Dedifferentiated amniotic fluid mesenchymal stem cell (primary cell): ENCODE measurements around the gene TAGAP.
A peak's percentile ranks its signal among the peaks of the same experiment; 100 is the strongest.
"Not testable (repeated sequence)": the region's sequence is repeated elsewhere in the genome, so short reads cannot be mapped to it uniquely, and the experiment has no call there.

Experiments
- DNase-seq: peaks from one replicate; pipeline ENCODE4 v3.0.0-alpha.2; 2016; ENCODE audit errors: extremely low spot score

TAGAP gene

GRCh38 chr6:159010037-159010612, 34.7 kb downstream of the TAGAP start:
- not testable (repeated sequence) for DNase-seq

- DNase-seq, result no peak
Measured at GRCh38 chr6:159008656-159009288, 36.0 kb downstream of the TAGAP start.

GRCh38 chr6:159007510-159007909, 37.3 kb downstream of the TAGAP start:
- no peak for DNase-seq

GRCh38 chr6:159005436-159005835, 39.4 kb downstream of the TAGAP start:
- no peak for DNase-seq

GRCh38 chr6:159004592-159004991, 40.2 kb downstream of the TAGAP start:
- no peak for DNase-seq

GRCh38 chr6:159002432-159003155, 42.2 kb downstream of the TAGAP start:
- no peak for DNase-seq

GRCh38 chr6:158999666-159000403, 45.0 kb downstream of the TAGAP start, which contains the start of gene RSPH3:
TSS of gene RSPH3 (minus strand) at chr6:159000202. CDS start at chr6:158999550, 652 bp downstream.
- DNase-seq, result peak; percentile 79

- DNase-seq, result no peak
Measured at GRCh38 chr6:158999154-158999665, 45.6 kb downstream of the TAGAP start.

GRCh38 chr6:158996856-158997255, 47.9 kb downstream of the TAGAP start:
- no peak for DNase-seq

GRCh38 chr6:158993639-158994038, 51.2 kb downstream of the TAGAP start:
- no peak for DNase-seq

- DNase-seq, result no peak
Measured at GRCh38 chr6:158991017-158991723, 53.6 kb downstream of the TAGAP start.

GRCh38 chr6:158989711-158990110, 55.1 kb downstream of the TAGAP start:
- DNase-seq, result not testable (repeated sequence)

GRCh38 chr6:158988477-158988876, 56.3 kb downstream of the TAGAP start:
- DNase-seq, result no peak

- DNase-seq, result no peak
Measured at GRCh38 chr6:158987657-158988056, 57.1 kb downstream of the TAGAP start.
